Measurements from ENCODE around the gene FBXO5. TPM values are rescaled to one million over a fixed set of nuclear protein-coding genes. Genes with fewer than 3 reads are reported as not detected.
A peak's percentile ranks its signal among the peaks of the same experiment; 100 is the strongest.

Gene FBXO5
- total and polyA plus RNA-seq, 9 of the 15 experiments (the other 6 are each of a cell fraction or from before 2014, with no cell fraction given): 17.8 to 89.3 (median 62.9) TPM

- TF ChIP-seq FOXM1 (IDR thresholded peaks at IDR 0.05; ENCODE audit: low read depth): peak; percentile 94
- TF ChIP-seq FOXM1 (CRISPR knock-in tag; IDR thresholded peaks at IDR 0.05; ENCODE audit: low read depth): 0 out of 2 replicates have a peak, but pooled peaks have one; percentile 63
- no peak for TF ChIP-seq SP2 (IDR thresholded peaks at IDR 0.05; ENCODE audit: extremely low read depth, low read depth, low read length, poor library complexity, severe bottlenecking)
- TF ChIP-seq CTCFL (IDR thresholded peaks at IDR 0.05; ENCODE audit: borderline replicate concordance, insufficient read depth, low read depth, low read length, poor library complexity, severe bottlenecking): no peak
- TF ChIP-seq RHOXF2B (CRISPR knock-in tag; conservative IDR thresholded peaks at IDR 0.05): no peak
- peak; percentile 77 for TF ChIP-seq CREM (IDR thresholded peaks at IDR 0.05; ENCODE audit: low read depth)
- no peak for TF ChIP-seq PHB2 (IDR thresholded peaks at IDR 0.05; ENCODE audit: low read depth)
- no peak for TF ChIP-seq ZFPM2 (CRISPR knock-in tag; IDR thresholded peaks at IDR 0.05)
- TF ChIP-seq MCM7 (IDR thresholded peaks at IDR 0.05): no peak
- TF ChIP-seq ZNF140 (CRISPR knock-in tag; IDR thresholded peaks at IDR 0.05): no peak
- no peak for TF ChIP-seq OTX1 (CRISPR knock-in tag; IDR thresholded peaks at IDR 0.05)
- TF ChIP-seq L3MBTL2 (IDR thresholded peaks at IDR 0.05): peak; percentile 73; the same call in 1 of the 2 replicates
- TF ChIP-seq ZNF124 (CRISPR knock-in tag; IDR thresholded peaks at IDR 0.05): no peak
- TF ChIP-seq RNF2 (IDR thresholded peaks at IDR 0.05): no peak
- no peak for TF ChIP-seq PML (IDR thresholded peaks at IDR 0.05; ENCODE audit: low read length)
- TF ChIP-seq BACH1 (tag; IDR thresholded peaks at IDR 0.05): no peak; the same call in 1 of the 2 replicates
- TF ChIP-seq, protein P1, sequence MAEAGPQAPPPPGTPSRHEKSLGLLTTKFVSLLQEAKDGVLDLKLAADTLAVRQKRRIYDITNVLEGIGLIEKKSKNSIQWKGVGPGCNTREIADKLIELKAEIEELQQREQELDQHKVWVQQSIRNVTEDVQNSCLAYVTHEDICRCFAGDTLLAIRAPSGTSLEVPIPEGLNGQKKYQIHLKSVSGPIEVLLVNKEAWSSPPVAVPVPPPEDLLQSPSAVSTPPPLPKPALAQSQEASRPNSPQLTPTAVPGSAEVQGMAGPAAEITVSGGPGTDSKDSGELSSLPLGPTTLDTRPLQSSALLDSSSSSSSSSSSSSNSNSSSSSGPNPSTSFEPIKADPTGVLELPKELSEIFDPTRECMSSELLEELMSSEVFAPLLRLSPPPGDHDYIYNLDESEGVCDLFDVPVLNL (CRISPR knock-in tag; IDR thresholded peaks at IDR 0.05; ENCODE audit: low read depth): peak; percentile 90
- TF ChIP-seq MBD2 (IDR thresholded peaks at IDR 0.05; ENCODE audit: borderline replicate concordance, low read depth): 0 out of 2 replicates have a peak, but pooled peaks have one; percentile 14
- TF ChIP-seq, protein P2, sequence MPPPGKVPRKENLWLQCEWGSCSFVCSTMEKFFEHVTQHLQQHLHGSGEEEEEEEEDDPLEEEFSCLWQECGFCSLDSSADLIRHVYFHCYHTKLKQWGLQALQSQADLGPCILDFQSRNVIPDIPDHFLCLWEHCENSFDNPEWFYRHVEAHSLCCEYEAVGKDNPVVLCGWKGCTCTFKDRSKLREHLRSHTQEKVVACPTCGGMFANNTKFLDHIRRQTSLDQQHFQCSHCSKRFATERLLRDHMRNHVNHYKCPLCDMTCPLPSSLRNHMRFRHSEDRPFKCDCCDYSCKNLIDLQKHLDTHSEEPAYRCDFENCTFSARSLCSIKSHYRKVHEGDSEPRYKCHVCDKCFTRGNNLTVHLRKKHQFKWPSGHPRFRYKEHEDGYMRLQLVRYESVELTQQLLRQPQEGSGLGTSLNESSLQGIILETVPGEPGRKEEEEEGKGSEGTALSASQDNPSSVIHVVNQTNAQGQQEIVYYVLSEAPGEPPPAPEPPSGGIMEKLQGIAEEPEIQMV (tag; conservative IDR thresholded peaks at IDR 0.05; ENCODE audit: low read depth): 0 out of 2 replicates have a peak, but pooled peaks have one; percentile 28
- peak; percentile 83; the same call in 1 of the 2 replicates for TF ChIP-seq PHF8 (IDR thresholded peaks at IDR 0.05; ENCODE audit: borderline replicate concordance, low read length)
- TF ChIP-seq HMBOX1 (IDR thresholded peaks at IDR 0.05): no peak
- no peak for TF ChIP-seq ZKSCAN3 (CRISPR knock-in tag; IDR thresholded peaks at IDR 0.05)
- TF ChIP-seq TAF9B (IDR thresholded peaks at IDR 0.05; ENCODE audit: partially characterized antibody): peak; percentile 66
Measured at GRCh38 chr6:153002613-153003365, 19.9 kb upstream of the FBXO5 start, which contains the start of gene MTRF1L (continued).
